Natural killer cell treated with Interleukin-12 subunit alpha and Interleukin-12 subunit beta and Interleukin-15 and Interleukin-18, amount 100 ng/mL, for 72 hours (primary cell): ENCODE results near the gene LRRN4CL. TPM values are rescaled to one million over a fixed set of nuclear protein-coding genes. Genes with fewer than 3 reads are reported as not detected.

ENCODE experiments used
- ATAC-seq, 2 donors: fragments of 150-1000 bp; cut with Tn5 transposase in 1 of 2; sonication (Bioruptor Pico), chemical (Tn5 transposase) in 1 of 2; 2 replicates each; pipeline ENCODE4 v1.10.0; 2021
- DNase-seq: peaks from one replicate; pipeline ENCODE4 v3.0.0; 2022; ENCODE audit warnings: low spot score
- H3K27ac Mint-ChIP-seq, 2 donors: 1 replicate in 1 of 2; 2 replicates in 1 of 2; pipeline ENCODE4 v1.8.0; 2022; ENCODE audit warnings: mixed read lengths in 2 of 2, mild to moderate bottlenecking in 1 of 2, moderate library complexity in 1 of 2
- H3K27me3 Mint-ChIP-seq, 2 donors: 1 replicate in 1 of 2; 2 replicates in 1 of 2; pipeline ENCODE4 v1.8.0; 2022; ENCODE audit warnings: mixed read lengths in 2 of 2
- H3K36me3 Mint-ChIP-seq: one replicate; pipeline ENCODE4 v1.8.0; 2022; ENCODE audit warnings: mixed read lengths
- H3K4me1 Mint-ChIP-seq, 2 donors: 1 replicate in 1 of 2; 2 replicates in 1 of 2; pipeline ENCODE4 v1.8.0; 2022; ENCODE audit warnings: low read depth in 2 of 2, mixed read lengths in 2 of 2, mild to moderate bottlenecking in 1 of 2
- H3K4me3 Mint-ChIP-seq: one replicate; pipeline ENCODE4 v1.8.0; 2022; ENCODE audit warnings: mixed read lengths
- H3K9me3 Mint-ChIP-seq: 2 replicates; pipeline ENCODE4 v1.8.0; 2022; ENCODE audit warnings: mixed read lengths
- total RNA-seq, 2 donors: library from RNA; stranded (reverse); gene quantifications; one replicate each; pipeline ENCODE4 v1.2.3, GENCODE V29; 2022

LRRN4CL gene
- total RNA-seq, 2 donors from 2014 or later, result 0.36 to 0.52 TPM

DNA sequence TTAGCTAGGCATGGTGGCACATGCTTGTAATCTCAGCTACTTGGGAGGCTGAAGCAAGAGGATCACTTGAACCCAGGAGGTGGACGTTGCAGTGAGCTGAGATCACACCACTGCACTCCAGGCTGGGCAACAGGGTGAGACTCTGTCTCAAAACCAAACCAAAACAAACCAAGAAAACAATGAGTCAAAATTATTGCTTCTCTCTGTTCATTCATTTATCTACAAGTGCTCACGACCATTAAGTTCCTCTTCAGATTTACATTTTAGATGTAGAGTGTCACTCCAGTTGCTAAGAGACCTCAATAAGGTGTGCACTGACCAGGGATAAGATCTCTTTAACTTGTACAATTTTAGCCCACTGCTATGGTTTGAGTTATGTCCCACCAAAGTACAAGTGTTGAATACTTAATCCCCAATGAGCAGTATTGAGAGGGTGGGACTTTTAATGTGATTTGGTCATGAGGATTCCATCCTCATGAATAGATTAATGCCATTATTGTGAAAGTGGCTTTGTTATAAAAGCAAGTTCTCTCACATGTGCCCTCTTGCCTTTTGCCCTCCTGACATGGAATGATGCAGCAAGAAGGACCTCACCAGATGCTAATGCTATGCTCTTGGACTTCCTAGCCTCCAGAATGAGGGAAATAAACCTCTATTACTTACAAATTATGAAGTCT, 30.1 kb upstream of the LRRN4CL start:
- H3K4me1 Mint-ChIP-seq, result peaks cover 32 to 45% of the 10 kb centered on the region in 2 donors
- no peak overlapping the region for H3K4me3 Mint-ChIP-seq
- peaks cover 63% of the 10 kb centered on the region for H3K36me3 Mint-ChIP-seq
- H3K27me3 Mint-ChIP-seq, result no peaks in the 10 kb centered on the region
- ATAC-seq (peak in 1 of 2 donors; percentile 13), DNase-seq (no peak)
- H3K9me3 Mint-ChIP-seq, result no peaks in the 10 kb centered on the region
- H3K27ac Mint-ChIP-seq, result peak overlapping the region; percentile 21 to 38

DNA sequence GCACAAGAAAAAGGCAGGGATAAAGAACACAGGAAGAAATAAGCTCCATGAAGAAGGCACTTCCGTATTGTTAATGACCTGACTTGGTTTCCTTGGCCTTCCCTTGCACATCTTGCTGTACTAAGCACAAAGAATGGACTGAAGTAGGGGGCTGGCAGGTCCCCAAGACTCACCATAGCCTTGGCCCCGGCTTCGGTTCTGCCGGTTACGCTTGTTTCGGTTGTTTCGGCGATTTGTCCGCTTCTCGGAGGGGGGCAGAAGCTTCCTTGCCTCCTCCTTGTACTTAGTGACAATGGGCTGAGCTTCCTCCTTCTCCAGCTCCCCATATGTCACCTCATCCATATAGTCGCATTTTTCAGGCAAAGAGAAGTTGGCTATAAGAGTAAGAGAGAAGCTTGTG, 27.5 kb upstream of the LRRN4CL start:
- no peak for DNase-seq
- peaks cover 32 to 46% of the 10 kb centered on the region in 2 donors for H3K4me1 Mint-ChIP-seq
- no peak overlapping the region for H3K4me3 Mint-ChIP-seq
- no peak for ATAC-seq
- H3K36me3 Mint-ChIP-seq, result peaks cover 57% of the 10 kb centered on the region
- H3K27me3 Mint-ChIP-seq, result no peaks in the 10 kb centered on the region
- no peaks in the 10 kb centered on the region for H3K9me3 Mint-ChIP-seq
- H3K27ac Mint-ChIP-seq, result peak overlapping the region; percentile 6 to 44

DNA sequence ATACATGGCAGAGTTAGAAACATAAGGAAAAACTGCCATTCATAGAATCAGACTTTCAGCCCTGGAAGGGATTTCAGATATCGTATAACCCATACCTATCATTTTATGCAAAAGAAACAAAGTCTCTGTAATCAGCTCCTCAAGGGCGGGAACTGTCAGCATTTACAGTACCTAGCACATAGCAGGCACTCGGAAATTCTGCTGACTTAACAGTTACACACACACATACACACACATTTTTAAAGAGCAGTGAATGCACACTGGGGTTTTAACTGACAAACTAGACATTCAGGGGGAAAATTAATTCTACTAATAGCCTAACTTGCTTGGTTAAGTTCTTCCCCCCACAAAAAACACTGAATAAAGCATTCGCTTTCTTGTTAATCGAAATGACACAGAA, 26.9 kb upstream of the LRRN4CL start:
- H3K4me3 Mint-ChIP-seq, result no peak overlapping the region
- H3K27me3 Mint-ChIP-seq, result no peaks in the 10 kb centered on the region
- no peaks in the 10 kb centered on the region for H3K9me3 Mint-ChIP-seq
- DNase-seq (no peak), ATAC-seq (no peak)
- H3K36me3 Mint-ChIP-seq, result peaks cover 51% of the 10 kb centered on the region
- peaks cover 30 to 43% of the 10 kb centered on the region in 2 donors for H3K4me1 Mint-ChIP-seq
- peak overlapping the region; percentile 23 to 92 for H3K27ac Mint-ChIP-seq

DNA sequence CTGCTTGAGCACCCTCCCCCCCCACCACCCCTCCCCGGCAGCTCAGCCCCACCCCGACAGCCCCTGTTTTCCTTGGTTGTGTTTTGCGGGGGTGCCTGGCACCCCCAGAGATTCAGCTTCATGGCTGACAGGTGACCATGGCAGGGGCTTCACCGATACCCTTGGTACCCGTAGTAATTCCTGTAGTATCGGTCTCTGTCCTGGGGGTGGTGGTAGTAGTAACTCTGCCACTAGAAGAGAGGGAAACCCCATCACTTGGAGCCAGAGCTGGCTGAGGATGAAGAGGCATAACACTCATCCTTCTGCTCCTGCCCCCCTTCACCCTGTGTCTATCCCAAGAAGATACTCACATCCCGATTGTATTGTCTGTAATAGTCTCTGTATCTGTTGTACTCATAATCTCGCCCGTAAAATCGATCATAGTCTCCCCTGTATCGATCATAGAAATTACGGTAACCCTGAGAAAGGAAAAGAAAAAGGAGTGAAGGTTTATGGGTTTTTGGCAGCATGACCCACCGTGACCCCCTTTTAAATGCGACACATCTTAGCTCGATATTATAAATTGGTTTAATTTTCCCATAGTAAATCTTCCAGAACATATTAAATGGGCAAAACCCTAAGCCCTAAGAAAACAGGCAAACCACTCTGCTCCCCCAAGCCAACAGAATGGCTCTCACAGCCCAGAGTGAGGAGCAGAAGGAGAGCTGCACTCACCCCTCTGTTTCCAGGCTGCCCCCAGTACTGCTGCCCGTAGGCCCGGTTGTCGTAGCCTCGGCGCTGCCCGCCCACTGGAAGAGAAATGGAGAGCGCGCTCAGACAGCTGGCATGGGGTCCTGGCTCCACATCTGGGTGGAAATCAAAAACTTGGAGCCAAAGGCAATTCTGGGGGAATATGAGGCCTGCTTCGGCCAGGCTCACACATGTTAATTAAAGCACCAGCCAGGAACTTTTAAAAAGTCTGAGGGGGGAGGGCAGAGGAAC, 26.1 kb upstream of the LRRN4CL start:
- no peaks in the 10 kb centered on the region for H3K9me3 Mint-ChIP-seq
- peaks cover 31 to 38% of the 10 kb centered on the region in 2 donors for H3K4me1 Mint-ChIP-seq
- no peak overlapping the region for H3K4me3 Mint-ChIP-seq
- peak overlapping the region; percentile 23 to 92 for H3K27ac Mint-ChIP-seq
- DNase-seq (no peak), ATAC-seq (no peak)
- H3K36me3 Mint-ChIP-seq, result peaks cover 46% of the 10 kb centered on the region
- no peaks in the 10 kb centered on the region for H3K27me3 Mint-ChIP-seq

DNA sequence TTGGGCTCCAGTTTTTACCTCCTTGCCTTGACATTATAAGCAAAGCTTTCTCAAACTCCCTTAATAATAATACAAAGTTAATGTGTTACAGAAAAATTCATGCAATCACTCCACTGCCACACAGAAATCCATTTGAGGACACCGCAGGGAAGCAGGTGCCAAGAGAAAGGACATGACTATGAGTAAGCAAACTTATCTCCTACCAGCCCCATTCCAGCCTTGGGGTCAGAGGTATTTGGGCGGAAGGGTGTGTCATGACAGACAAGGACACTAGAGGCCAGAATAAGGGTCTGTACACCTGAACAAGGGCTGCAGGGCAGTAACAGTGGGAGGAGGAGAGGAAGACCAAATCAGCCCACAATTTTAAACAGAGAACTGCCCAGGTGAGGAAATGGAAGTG, 24.0 kb upstream of the LRRN4CL start:
- no peaks in the 10 kb centered on the region for H3K27me3 Mint-ChIP-seq

DNA sequence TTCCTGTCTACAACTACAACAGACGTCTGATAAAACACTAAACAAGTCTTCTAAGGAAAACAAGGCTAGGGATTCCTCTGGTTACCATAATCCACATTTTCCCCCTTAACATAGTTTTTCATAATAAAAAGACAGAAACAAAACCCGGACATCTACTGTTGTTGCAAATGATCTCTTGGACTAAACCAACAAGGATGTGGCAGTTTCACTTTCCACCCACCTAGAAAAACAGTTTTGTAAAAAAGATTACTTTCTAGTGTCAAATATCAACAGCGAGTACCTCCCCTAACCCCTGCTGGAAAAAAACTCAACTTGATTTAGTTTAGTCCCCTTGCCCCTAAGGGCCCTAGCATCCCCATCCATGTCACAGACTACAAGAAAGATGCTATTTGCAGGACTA, 23.5 kb upstream of the LRRN4CL start:
- Mint-ChIP-seq H3K4me1 (peaks cover 44 to 45% of the 10 kb centered on the region in 2 donors), H3K9me3 (no peaks in the 10 kb centered on the region), H3K27me3 (no peaks in the 10 kb centered on the region), H3K27ac (peak overlapping the region; percentile 75 to 92), H3K36me3 (peaks cover 31% of the 10 kb centered on the region), H3K4me3 (peak overlapping the region; percentile 32)
- DNase-seq (no peak), ATAC-seq (no peak)

More for the DNA sequence above, 24.0 kb upstream of the LRRN4CL start:
- Mint-ChIP-seq H3K4me1 (peaks cover 42 to 48% of the 10 kb centered on the region in 2 donors), H3K4me3 (peak overlapping the region; percentile 32), H3K27ac (peak overlapping the region; percentile 75 to 92), H3K9me3 (no peaks in the 10 kb centered on the region), H3K36me3 (peaks cover 34% of the 10 kb centered on the region)
- ATAC-seq, result no peak
- DNase-seq, result no peak

DNA sequence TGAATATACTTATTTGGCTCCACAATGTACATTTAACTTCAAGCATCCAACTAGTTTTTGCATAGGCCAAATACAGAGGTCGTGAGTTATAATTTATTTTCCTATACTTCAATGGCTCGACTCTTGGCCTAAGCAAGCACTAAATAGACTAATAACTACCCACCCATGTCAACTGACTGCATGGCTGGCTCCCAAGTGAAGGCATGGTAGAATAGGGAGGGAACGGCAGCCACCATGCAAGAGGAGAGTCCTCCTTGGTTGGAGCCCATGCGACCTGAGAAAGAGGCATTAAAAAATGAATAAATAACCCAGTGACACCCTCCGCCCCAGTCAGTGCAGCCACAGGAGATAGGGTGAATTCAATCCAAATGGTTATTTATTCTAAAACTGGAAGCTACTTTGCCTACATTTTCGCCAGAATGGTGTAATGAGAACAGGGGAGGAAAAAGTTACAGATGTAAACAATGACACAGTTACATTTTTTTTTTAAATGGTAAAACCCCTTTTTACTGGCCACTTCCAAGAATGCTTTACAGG, 23.0 kb upstream of the LRRN4CL start:
- no peaks in the 10 kb centered on the region for H3K9me3 Mint-ChIP-seq
- DNase-seq (no peak), ATAC-seq (no peak)
- H3K27me3 Mint-ChIP-seq, result no peaks in the 10 kb centered on the region
- peaks cover 28% of the 10 kb centered on the region for H3K36me3 Mint-ChIP-seq
- H3K4me3 Mint-ChIP-seq, result peak overlapping the region; percentile 32
- peaks cover 43 to 45% of the 10 kb centered on the region in 2 donors for H3K4me1 Mint-ChIP-seq
- H3K27ac Mint-ChIP-seq, result peak overlapping the region; percentile 75 to 92

DNA sequence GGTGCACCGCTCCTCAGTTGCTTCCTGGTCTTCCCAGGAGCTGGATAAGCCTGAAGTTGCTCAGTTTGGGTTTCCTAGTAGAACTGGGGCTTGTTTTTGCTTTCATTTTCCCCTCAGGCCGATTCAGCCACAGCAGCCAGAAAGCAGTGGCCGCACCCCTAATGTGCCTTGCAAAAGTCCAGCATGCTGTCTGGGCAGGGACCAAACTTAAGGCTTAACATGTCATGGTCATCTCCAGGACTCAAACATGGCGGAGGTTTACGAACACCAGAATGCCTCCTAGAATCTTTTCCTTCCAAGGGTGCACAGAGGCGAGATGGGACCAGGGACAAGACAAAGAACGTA, 20.6 kb upstream of the LRRN4CL start:
- H3K4me3 Mint-ChIP-seq, result peak overlapping the region; percentile 93
- peaks cover 16% of the 10 kb centered on the region for H3K36me3 Mint-ChIP-seq
- ATAC-seq (peak in 1 of 2 donors; percentile 5), DNase-seq (no peak)
- H3K4me1 Mint-ChIP-seq, result peaks cover 58 to 62% of the 10 kb centered on the region in 2 donors
- H3K27ac Mint-ChIP-seq, result peak overlapping the region; percentile 91 to 99
- H3K9me3 Mint-ChIP-seq, result no peaks in the 10 kb centered on the region
- H3K27me3 Mint-ChIP-seq, result no peaks in the 10 kb centered on the region

DNA sequence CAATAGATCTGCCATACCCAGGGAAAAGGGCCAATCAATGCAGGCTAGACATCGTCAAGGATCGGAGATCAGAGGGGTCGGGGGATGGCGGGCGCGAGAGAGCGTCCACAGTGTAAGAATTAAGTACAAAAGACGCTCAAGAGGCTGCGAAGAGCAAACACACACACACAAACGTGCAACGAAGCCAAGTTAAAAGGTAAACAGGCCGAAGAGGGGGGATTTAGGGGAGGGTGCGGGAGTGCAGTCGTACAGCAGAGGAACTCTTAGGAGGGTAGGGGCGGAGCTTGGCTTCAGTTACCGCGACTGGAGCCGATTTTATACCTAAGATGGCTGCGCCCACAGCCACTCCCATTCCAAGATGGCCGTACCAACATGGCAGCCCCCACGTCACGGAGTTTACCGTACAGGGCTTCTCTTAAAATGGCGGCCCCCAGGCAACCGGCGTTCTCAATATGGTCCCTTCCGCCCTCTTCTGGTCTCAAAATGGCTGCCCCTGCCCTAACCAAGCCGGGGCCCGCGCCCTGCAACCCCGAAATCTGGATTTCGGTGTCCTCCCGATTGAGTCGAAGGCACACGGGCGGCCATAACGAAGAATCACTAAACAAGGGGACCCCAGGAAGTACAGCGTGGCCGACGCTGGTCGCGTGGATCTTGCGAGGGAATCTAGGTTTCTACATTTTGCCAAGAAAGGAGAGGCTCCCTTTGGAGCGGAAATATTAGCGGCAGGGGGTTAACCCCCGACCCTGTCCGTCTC, 20.1 kb upstream of the LRRN4CL start:
- ATAC-seq, result peak; percentile 89 to 90
- Mint-ChIP-seq H3K27me3 (no peaks in the 10 kb centered on the region), H3K9me3 (no peaks in the 10 kb centered on the region), H3K36me3 (peaks cover 15% of the 10 kb centered on the region), H3K4me1 (peaks cover 55 to 62% of the 10 kb centered on the region in 2 donors), H3K4me3 (peak overlapping the region; percentile 93), H3K27ac (peak overlapping the region; percentile 91 to 99)
- DNase-seq, result peak; percentile 97

DNA sequence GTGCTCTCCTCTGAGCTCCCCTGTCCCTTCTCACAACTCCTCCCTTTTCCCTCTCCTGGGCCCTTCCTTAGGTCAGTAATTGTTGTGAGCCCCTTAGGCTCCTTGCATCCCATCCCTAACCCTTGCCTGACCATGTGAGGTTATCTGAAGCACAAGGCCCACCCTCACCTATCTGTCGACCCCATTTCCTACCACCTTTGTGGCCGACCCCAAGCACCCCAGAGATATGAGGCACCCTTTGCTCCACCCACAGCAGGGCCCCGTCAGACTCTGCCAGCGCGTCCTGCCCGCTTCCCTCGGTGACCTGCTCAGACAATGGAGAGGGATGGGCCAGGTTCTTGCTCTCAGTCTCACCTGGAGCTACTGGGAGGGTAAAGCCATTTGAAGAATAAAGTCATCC, 19.5 kb upstream of the LRRN4CL start:
- peak overlapping the region; percentile 91 to 99 for H3K27ac Mint-ChIP-seq
- H3K36me3 Mint-ChIP-seq, result peaks cover 10% of the 10 kb centered on the region
- no peaks in the 10 kb centered on the region for H3K9me3 Mint-ChIP-seq
- peak overlapping the region; percentile 93 for H3K4me3 Mint-ChIP-seq
- H3K27me3 Mint-ChIP-seq, result no peaks in the 10 kb centered on the region
- H3K4me1 Mint-ChIP-seq, result peaks cover 51 to 58% of the 10 kb centered on the region in 2 donors
- no peak for ATAC-seq
- no peak for DNase-seq

DNA sequence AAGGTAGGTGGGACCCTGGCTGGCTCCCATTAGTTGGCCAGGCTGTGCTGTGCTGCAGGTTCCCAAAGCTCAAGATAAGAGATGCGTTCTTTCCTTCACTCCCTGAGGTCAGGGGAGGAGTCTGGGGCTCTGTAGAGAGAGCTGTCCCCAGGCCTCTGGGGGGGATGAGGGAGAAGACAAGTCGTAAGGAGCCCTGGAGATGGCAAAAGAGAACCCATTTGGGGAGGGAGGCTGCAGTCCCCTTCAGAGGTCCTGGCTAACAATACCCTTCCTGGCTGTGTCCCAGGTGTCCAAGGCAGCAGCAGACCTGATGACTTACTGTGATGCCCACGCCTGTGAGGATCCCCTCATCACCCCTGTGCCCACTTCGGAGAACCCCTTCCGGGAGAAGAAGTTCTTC, 19.1 kb upstream of the LRRN4CL start:
- Mint-ChIP-seq H3K4me3 (peak overlapping the region; percentile 93), H3K4me1 (peaks cover 49 to 55% of the 10 kb centered on the region in 2 donors), H3K9me3 (no peaks in the 10 kb centered on the region), H3K36me3 (peaks cover 10% of the 10 kb centered on the region), H3K27ac (peak overlapping the region; percentile 91 to 99), H3K27me3 (no peaks in the 10 kb centered on the region)
- DNase-seq (no peak), ATAC-seq (no peak)

DNA sequence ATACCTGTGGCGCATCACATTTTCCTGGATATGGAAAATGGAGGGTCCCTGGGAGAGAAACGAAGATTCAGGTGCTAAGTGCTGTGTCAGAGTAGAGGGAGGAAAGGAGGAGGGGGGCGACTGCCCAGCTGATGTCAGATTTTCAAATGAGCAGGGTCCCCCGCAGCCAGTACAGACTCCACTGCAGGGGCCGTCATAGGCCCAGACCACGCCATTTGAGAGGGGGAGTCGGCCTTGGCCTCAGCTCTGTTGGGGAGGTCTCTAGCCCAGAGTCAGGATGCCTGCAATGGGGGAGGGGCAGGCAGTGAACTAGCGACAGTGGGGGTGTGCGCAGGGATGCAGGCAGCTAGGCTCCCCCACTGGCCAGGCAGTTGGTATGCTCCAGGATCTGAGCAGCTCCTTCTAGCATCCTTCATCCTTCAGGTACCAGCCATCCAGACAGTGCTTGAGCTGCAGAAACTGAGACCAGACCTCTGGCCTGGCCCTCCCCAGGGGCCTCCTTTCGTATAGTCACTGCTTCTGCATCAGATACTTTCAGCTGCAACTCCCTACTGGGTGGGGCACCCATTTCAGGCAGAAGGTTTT, 18.0 kb upstream of the LRRN4CL start, which contains the start of the genes BSCL2 and GNG3:
BSCL2 (minus strand) TSS at position 148 of the 585 bp plus-strand sequence. CDS start 229 bp downstream, outside the sequence.
GNG3 (plus strand) TSS at position 400 of the 585 bp plus-strand sequence. CDS start 620 bp downstream, outside the sequence.
- Mint-ChIP-seq H3K4me1 (peaks cover 44 to 49% of the 10 kb centered on the region in 2 donors), H3K4me3 (peak within 1 kb of the TSS; percentile 93), H3K27ac (peak within 1 kb of the TSS; percentile 91 to 99), H3K36me3 (peaks cover 5% of the 10 kb centered on the region), H3K27me3 (no peaks in the 10 kb centered on the region), H3K9me3 (no peaks in the 10 kb centered on the region)
- no peak for DNase-seq
- no peak for ATAC-seq

DNA sequence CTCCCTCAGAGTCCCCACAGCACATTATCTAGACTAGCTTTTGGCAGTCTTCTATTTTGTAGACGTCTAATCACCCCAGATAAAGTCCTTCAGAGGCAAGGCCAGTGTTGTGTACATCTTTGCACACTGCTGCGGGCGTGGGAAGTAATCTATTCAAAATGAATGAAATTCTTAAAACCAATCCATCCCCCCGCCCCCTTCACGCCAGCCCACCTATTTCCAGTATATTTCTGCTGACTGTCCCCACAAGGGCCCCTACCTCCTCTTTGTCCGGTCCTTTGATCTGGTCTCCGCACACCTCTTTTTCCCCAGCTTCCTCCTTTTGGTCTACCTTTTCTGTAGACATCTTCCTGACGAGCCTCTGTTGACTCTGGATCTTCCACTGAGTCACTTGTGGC, 17.5 kb upstream of the LRRN4CL start:
- H3K4me1 Mint-ChIP-seq, result peaks cover 42 to 51% of the 10 kb centered on the region in 2 donors
- H3K4me3 Mint-ChIP-seq, result peak overlapping the region; percentile 91
- no peak for DNase-seq
- no peak for ATAC-seq
- H3K27ac Mint-ChIP-seq, result peak overlapping the region; percentile 77 to 90
- peaks cover 7% of the 10 kb centered on the region for H3K36me3 Mint-ChIP-seq
- H3K9me3 Mint-ChIP-seq, result no peaks in the 10 kb centered on the region
- no peaks in the 10 kb centered on the region for H3K27me3 Mint-ChIP-seq
